ENCODE data around the gene COQ4.
"Not testable (repeated sequence)": the region's sequence is repeated elsewhere in the genome, so short reads cannot be mapped to it uniquely, and the experiment has no call there.

The COQ4 gene

DNA sequence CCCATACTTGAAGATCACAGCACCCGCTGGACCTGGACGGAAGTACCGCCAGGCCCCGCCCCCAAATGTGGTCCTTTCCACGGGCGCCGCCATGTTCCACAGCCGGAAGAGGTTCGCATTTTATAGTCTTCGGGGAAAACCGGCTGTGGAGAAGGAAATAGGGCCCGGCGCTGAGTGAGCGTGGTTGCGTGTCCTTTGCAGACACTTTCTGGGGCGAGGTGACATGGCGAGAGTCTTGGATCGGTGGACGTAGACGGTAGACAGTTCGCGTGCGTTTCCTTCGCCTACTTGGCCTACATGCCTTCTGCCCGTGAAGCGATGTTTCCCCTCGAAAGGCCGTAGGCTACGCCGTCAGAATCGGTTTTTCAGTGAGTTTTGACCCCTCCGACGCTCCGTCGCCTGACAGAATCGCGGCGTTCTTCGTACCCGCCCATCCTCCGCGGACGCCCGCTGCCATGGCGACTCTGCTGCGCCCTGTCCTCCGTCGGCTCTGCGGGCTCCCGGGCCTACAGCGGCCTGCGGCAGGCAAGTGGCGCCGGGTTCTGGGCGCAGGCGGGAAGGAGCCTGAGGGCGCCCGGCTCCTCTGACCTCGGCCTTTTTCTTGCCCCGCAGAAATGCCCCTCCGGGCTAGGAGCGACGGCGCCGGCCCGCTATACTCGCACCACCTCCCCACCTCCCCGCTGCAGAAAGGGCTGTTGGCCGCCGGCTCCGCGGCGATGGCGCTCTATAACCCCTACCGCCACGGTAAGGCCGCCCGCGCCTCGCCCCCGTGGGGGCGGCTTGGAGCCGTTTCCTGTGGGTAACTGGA, at the start of gene COQ4, which contains the start of gene TRUB2:
COQ4 (plus strand) TSS at position 436 of the 808 bp plus-strand sequence; CDS start at position 456, 20 bp downstream.
TRUB2 (minus strand) TSS at position 44 of the 808 bp plus-strand sequence; CDS start at position 5, 39 bp downstream.
- DNase-seq (ENCODE audit: extremely low spot score), result peak; percentile 96
- CTCF ChIA-PET, result interaction anchor here (1.3 to 1.5 kb wide), 2 partner anchors 14 to 40 kb away, joined by 3 to 4 read pairs; no protein-coding TSS in a partner anchor
- POLR2A ChIA-PET, result no interaction called here
- TF ChIP-seq, protein P1, sequence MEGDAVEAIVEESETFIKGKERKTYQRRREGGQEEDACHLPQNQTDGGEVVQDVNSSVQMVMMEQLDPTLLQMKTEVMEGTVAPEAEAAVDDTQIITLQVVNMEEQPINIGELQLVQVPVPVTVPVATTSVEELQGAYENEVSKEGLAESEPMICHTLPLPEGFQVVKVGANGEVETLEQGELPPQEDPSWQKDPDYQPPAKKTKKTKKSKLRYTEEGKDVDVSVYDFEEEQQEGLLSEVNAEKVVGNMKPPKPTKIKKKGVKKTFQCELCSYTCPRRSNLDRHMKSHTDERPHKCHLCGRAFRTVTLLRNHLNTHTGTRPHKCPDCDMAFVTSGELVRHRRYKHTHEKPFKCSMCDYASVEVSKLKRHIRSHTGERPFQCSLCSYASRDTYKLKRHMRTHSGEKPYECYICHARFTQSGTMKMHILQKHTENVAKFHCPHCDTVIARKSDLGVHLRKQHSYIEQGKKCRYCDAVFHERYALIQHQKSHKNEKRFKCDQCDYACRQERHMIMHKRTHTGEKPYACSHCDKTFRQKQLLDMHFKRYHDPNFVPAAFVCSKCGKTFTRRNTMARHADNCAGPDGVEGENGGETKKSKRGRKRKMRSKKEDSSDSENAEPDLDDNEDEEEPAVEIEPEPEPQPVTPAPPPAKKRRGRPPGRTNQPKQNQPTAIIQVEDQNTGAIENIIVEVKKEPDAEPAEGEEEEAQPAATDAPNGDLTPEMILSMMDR (IDR thresholded peaks at IDR 0.05; ENCODE audit: control extremely low read depth, extremely low read depth, low read depth, missing control alignments), result no peak

DNA sequence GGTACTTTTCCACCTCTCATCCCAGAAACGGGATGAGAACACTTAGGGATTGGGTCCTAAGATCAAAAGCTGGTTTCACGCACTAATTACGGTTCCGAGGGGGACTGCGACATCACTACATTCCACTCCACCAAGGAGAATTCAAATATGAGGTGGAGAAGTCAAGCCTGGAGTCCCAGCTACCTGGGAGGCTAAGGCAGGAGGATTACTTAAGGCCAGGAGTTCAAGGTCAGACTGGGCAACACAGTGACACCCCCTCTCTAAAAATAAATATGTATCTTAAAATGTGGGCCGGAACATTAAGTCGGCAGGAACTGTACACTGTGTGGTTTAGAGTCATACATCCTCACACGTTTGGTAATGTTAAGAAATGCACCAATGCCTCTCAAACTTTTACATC, 48.4 kb upstream of the COQ4 start:
- no peak for DNase-seq (ENCODE audit: extremely low spot score)
- TF ChIP-seq, protein P1 (IDR thresholded peaks at IDR 0.05; ENCODE audit: control extremely low read depth, extremely low read depth, low read depth, missing control alignments), result no peak
- ChIA-PET POLR2A (no interaction called here), CTCF (interaction anchor here (1.2 to 2.1 kb wide), 3 partner anchors 9 to 114 kb away, joined by 3 to 7 read pairs (median 6); partner anchors contain the start of gene BBLN)

DNA sequence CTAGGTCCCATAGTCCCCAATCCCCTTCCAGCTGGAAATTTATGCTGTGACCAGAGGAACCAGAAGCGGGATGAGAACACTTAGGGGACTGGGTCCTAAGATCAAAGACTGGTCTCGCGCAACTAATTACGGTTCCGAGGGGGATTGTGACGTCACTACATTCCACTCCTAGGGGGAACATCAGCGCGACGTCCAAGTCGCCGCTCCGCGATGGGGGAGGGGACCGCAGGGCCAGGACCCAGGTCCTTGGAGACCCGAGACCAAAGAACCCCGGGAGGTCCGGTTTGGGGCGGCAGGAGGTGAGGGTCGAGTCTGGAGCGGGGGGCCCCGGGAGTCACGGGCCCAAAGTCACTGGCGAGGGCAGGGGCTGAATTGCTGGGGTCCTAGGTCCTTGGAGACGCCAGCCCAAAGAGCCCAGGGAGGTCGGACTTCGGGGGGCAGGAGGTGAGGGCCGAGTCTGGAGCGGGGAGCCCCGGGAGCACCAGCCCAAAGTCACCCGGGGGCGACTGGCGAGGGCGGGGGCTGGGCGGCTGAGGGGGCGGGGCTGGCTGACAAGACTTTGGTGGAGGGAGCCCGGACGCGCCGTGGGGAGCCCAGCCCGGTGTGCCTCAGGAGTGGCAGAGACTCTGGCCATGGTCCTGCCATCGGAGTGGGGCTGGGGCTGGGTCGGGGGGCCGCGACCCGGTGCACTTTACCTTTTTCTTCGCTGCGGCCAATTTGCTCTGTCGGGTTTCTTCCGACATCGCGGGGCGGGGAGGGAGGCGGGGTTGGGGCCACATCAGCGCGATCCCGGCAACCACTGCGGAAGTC, 47.2 kb upstream of the COQ4 start, which contains the start of gene GOLGA2:
GOLGA2 (minus strand) TSS at position 810 of the 810 bp plus-strand sequence; CDS start at position 779, 31 bp downstream.
- ChIA-PET CTCF (interaction anchor here (1.2 to 3.2 kb wide), 3 partner anchors 13 to 21 kb away, joined by 3 to 12 read pairs (median 7); no protein-coding TSS in a partner anchor), POLR2A (interaction anchor here (0.6 to 1.1 kb wide), 5 partner anchors 21 to 362 kb away, joined by 3 to 6 read pairs (median 3); no protein-coding TSS in a partner anchor)
- peak; percentile 84 for DNase-seq (ENCODE audit: extremely low spot score)
- TF ChIP-seq, protein P1 (IDR thresholded peaks at IDR 0.05; ENCODE audit: control extremely low read depth, extremely low read depth, low read depth, missing control alignments), result no peak

DNA sequence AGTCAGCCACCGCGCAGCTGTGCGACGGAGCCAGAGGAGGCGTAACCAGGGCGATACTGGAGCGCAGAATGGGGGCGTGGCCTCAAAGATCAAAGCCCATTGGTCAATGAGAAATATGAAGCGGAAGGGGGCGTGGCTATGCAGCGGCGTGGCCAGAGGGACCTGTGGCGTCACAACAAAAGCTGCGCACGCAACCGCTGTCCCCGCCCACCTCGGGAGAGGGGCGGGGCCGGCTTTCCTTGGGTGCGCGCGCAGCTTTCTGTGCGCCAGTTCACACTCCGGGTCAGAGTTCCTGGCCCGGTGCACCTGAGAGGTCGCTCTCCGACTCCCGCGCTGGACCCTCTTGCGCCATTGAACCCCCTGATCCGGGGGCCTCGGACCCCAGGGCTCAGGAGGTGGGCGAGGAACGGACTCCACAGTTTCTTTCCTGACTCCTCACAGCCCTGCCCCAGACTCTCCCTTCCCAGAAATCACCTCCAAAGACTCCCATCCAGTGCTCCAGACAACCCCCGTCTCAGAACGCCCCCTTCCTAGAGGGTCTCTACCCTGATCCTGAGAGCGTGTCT, 46.5 kb upstream of the COQ4 start, which contains the start of gene SWI5:
SWI5 (plus strand) TSS at position 269 of the 566 bp plus-strand sequence.
- TF ChIP-seq, protein P1 (IDR thresholded peaks at IDR 0.05; ENCODE audit: control extremely low read depth, extremely low read depth, low read depth, missing control alignments), result no peak
- peak; percentile 100 for DNase-seq (ENCODE audit: extremely low spot score)
- ChIA-PET POLR2A (interaction anchor here (0.5 to 1.1 kb wide), 6 partner anchors 21 to 362 kb away, joined by 3 to 6 read pairs (median 3); no protein-coding TSS in a partner anchor), CTCF (interaction anchor here (1.2 to 3.2 kb wide), 2 partner anchors 14 to 19 kb away, joined by 3 to 12 read pairs; no protein-coding TSS in a partner anchor)

DNA sequence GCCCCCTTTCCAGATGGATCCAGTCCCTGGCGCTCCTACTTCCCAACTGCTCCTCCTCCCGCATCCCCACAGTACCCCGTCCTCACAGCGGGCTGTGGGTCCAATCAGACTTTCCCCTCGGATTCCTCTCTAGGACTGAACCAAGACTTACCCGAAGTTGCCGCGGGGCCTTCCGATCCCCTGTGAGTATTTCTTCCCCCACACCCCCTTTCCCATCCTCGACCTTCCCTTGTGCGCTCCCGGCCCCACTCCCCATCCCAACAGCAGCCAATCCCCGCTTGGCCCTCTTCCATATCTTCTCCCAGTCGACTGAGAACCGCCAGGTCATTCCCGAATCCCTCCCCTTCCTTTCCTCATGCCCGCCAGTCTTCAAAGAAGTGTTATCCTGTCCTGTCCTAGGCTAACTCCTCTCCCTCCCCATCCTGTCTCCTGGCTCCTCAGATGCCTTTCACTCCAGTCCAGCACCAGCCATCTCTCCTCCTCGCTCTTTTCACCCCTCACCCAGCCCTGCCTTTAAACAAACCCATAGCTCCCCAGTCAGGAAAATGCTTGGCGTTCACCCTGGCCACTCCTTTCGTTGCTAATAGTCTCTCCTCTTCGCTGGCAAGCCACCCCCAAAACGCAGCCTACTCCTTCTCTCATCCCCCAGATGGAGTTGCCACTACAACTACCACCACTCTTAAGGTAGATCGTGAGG, 45.9 kb upstream of the COQ4 start:
- CTCF ChIA-PET, result interaction anchor here (1.2 to 3.2 kb wide), 3 partner anchors 14 to 162 kb away, joined by 3 to 12 read pairs (median 4); no protein-coding TSS in a partner anchor
- TF ChIP-seq, protein P1 (IDR thresholded peaks at IDR 0.05; ENCODE audit: control extremely low read depth, extremely low read depth, low read depth, missing control alignments), result no peak
- POLR2A ChIA-PET, result interaction anchor here (0.5 to 1.1 kb wide), 5 partner anchors 22 to 276 kb away, joined by 3 to 6 read pairs (median 3); no protein-coding TSS in a partner anchor
- no peak for DNase-seq (ENCODE audit: extremely low spot score)

DNA sequence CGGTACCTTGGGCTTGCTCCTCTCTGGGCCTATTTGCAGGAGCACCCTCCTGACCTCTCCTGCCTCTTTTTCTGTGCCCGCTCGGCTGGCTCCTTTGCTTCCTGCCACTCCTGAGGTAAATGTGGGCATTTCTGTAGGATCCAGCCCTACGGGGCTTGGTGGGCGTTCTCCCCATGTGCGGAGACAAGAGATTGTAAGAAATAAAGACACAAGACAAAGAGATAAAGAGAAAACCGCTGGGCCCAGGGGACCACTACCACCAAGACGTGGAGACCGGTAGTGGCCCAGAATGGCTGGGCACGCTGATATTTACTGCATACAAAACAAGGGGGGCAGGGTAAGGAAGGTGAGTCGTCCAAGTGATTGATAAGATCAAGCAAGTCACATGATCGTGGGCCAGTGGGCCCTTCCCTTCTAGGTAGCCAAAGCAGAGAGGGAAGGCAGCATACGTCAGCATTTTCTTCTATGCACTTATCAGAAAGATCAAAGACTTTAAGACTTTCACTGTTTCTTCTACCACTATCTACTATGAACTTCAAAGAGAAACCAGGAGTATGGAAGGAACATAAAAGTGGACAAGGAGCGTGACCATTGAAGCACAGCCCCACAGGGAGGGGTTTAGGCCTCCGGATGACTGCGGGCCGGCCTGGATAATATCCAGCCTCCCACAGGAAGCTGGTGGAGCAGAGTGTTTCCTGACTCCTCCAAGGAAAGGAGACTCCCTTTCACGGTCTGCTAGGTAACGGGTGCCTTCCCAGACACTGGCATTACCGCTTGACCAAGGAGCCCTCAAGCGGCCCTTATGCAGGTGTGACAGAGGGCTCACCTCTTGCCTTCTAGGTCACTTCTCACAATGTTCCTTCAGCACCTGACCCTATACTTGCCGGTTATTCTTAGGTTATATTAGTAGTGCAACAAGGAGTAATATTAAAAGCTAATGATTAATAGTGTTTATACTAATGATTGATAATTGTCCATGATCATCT, 43.3 kb upstream of the COQ4 start:
- CTCF ChIA-PET, result interaction anchor here (1.0 to 1.5 kb wide), 2 partner anchors 7 to 134 kb away, joined by 3 to 4 read pairs; no protein-coding TSS in a partner anchor

More for the DNA sequence above, 43.3 kb upstream of the COQ4 start:
- POLR2A ChIA-PET; DNase-seq (ENCODE audit: extremely low spot score): not testable (repeated sequence)

All from GM10248 (cell line).